Esophagus (tissue), 2 donors: ENCODE results near the gene DNAH11. TPM values are rescaled to one million over a fixed set of nuclear protein-coding genes. Genes with fewer than 3 reads are reported as not detected.
A peak's percentile ranks its signal among the peaks of the same experiment; 100 is the strongest.

ENCODE experiments used
- H3K27ac ChIP-seq, 2 donors: one replicate each; pipeline ENCODE4 v1.5.1; 2013; ENCODE audit warnings: low read depth in 2 of 2, mild to moderate bottlenecking in 2 of 2, inconsistent platforms in 1 of 2, low read length in 1 of 2, moderate library complexity in 1 of 2
- H3K27me3 ChIP-seq, 2 donors: one replicate each; pipeline ENCODE4 v1.6.1; 2013; ENCODE audit warnings: low read length in 2 of 2, control low read depth in 1 of 2, mild to moderate bottlenecking in 1 of 2; ENCODE audit not compliant: insufficient read depth in 2 of 2, control insufficient read depth in 1 of 2
- H3K36me3 ChIP-seq, 2 donors: one replicate each; pipeline ENCODE4 v1.6.1; 2013; ENCODE audit warnings: low read length in 1 of 2; ENCODE audit not compliant: control insufficient read depth in 2 of 2, insufficient read depth in 2 of 2
- H3K4me1 ChIP-seq, 2 donors: one replicate each; pipeline ENCODE4 v1.6.1; 2013; ENCODE audit warnings: low read length in 1 of 2; ENCODE audit not compliant: control insufficient read depth in 2 of 2, insufficient read depth in 2 of 2
- H3K4me3 ChIP-seq, 2 donors: one replicate each; pipeline ENCODE4 v1.5.1; 2013; ENCODE audit warnings: low read length in 2 of 2, mild to moderate bottlenecking in 2 of 2, low read depth in 1 of 2, moderate library complexity in 1 of 2
- H3K9me3 ChIP-seq, 2 donors: one replicate each; pipeline ENCODE4 v1.6.1; 2013; ENCODE audit warnings: mild to moderate bottlenecking in 2 of 2, low read depth in 1 of 2, low read length in 1 of 2, moderate library complexity in 1 of 2; ENCODE audit not compliant: control insufficient read depth in 2 of 2, insufficient read depth in 1 of 2
- WGBS, 2 donors: extraction: QIAGEN DNeasy Blood & Tissue Kit; methylation state at CpG; one replicate each; pipeline ENCODE4 v1.1.7; 2013; 5-methylcytosine and 5-hydroxymethylcytosine counted together
- polyA plus RNA-seq, 2 donors: library from polyadenylated mRNA; stranded (reverse); fragments of 200-250 nt; gene quantifications; one replicate each; pipeline ENCODE4 v1.2.3, GENCODE V29; 2013
- donor health status: healthy with polysubstance abuse.
- donor health status: Bipolar disorder and iron deficiency.

DNAH11 gene
- 1 to 10 TPM in 1 of 2 donors, under 1 TPM in 1; 0.51 to 1.6 TPM for polyA plus RNA-seq

- peak within 1 kb of the TSS in 1 of 2 donors; percentile 42 for H3K27ac ChIP-seq
These were observed at the start of gene DNAH11 for GRCh38 chr7:21542891-21543527. TSS of gene DNAH11 (plus strand) at chr7:21543039. CDS start at chr7:21543246, 207 bp downstream.

GRCh38 chr7:21495731-21496130 is 47.1 kb upstream of the DNAH11 start:
- H3K4me1 ChIP-seq = no peaks in the 10 kb centered on the region
- H3K36me3 ChIP-seq = no peaks in the 10 kb centered on the region

More at GRCh38 chr7:21542891-21543527, at the start of gene DNAH11:
- Histone ChIP-seq H3K27me3 (peaks cover 0 to 7% of the 10 kb centered on the region in 2 donors), H3K4me1 (peaks cover 4 to 14% of the 10 kb centered on the region in 2 donors), H3K9me3 (no peaks in the 10 kb centered on the region), H3K36me3 (no peaks in the 10 kb centered on the region), H3K4me3 (peak within 1 kb of the TSS; percentile 54 to 59)
- 1% methylated on average over 66 of the region's 66 CpGs for WGBS, 2 donors

GRCh38 chr7:21497072-21497471 is 45.8 kb upstream of the DNAH11 start:
- no peaks in the 10 kb centered on the region for H3K36me3 ChIP-seq
- no peak overlapping the region for H3K4me3 ChIP-seq
- H3K9me3 ChIP-seq = peaks cover 0 to 2% of the 10 kb centered on the region in 2 donors
- no peak overlapping the region for H3K27ac ChIP-seq
- H3K27me3 ChIP-seq = no peaks in the 10 kb centered on the region
- no peaks in the 10 kb centered on the region for H3K4me1 ChIP-seq

More at GRCh38 chr7:21495731-21496130, 47.1 kb upstream of the DNAH11 start:
- peaks cover 0 to 2% of the 10 kb centered on the region in 2 donors for H3K9me3 ChIP-seq
- no peak overlapping the region for H3K27ac ChIP-seq
- no peak overlapping the region for H3K4me3 ChIP-seq
- H3K27me3 ChIP-seq = no peaks in the 10 kb centered on the region

- Histone ChIP-seq H3K27ac (no peak overlapping the region), H3K27me3 (no peaks in the 10 kb centered on the region), H3K4me3 (no peak overlapping the region), H3K4me1 (no peaks in the 10 kb centered on the region), H3K9me3 (no peaks in the 10 kb centered on the region), H3K36me3 (no peaks in the 10 kb centered on the region)
- WGBS, 2 donors = 87 to 89% methylated on average over 6 of the region's 6 CpGs
These were observed 42.6 kb upstream of the DNAH11 start for GRCh38 chr7:21500117-21500832.

- Histone ChIP-seq H3K27me3 (no peaks in the 10 kb centered on the region), H3K4me3 (no peak overlapping the region), H3K27ac (no peak overlapping the region), H3K4me1 (no peaks in the 10 kb centered on the region), H3K9me3 (no peaks in the 10 kb centered on the region), H3K36me3 (no peaks in the 10 kb centered on the region)
- WGBS, 2 donors = 81 to 90% methylated on average over 2 of the region's 2 CpGs
These were observed 38.8 kb upstream of the DNAH11 start for GRCh38 chr7:21504021-21504420.

- H3K9me3 ChIP-seq = no peaks in the 10 kb centered on the region
- 90% methylated on average over 8 of the region's 8 CpGs for WGBS, 2 donors
- H3K27me3 ChIP-seq = no peaks in the 10 kb centered on the region
- H3K27ac ChIP-seq = no peak overlapping the region
- no peaks in the 10 kb centered on the region for H3K36me3 ChIP-seq
- no peak overlapping the region for H3K4me3 ChIP-seq
- no peaks in the 10 kb centered on the region for H3K4me1 ChIP-seq
These were observed 35.1 kb upstream of the DNAH11 start for GRCh38 chr7:21507627-21508343.

- Histone ChIP-seq H3K4me1 (no peaks in the 10 kb centered on the region), H3K27ac (no peak overlapping the region), H3K4me3 (no peak overlapping the region), H3K36me3 (no peaks in the 10 kb centered on the region), H3K27me3 (no peaks in the 10 kb centered on the region), H3K9me3 (no peaks in the 10 kb centered on the region)
- WGBS, 2 donors = 96 to 99% methylated on average over 3 of the region's 3 CpGs
These were observed 34.3 kb upstream of the DNAH11 start for GRCh38 chr7:21508538-21508937.

- Histone ChIP-seq H3K27me3 (no peaks in the 10 kb centered on the region), H3K36me3 (no peaks in the 10 kb centered on the region), H3K4me1 (no peaks in the 10 kb centered on the region), H3K4me3 (no peak overlapping the region), H3K27ac (no peak overlapping the region), H3K9me3 (no peaks in the 10 kb centered on the region)
These were observed 28.8 kb upstream of the DNAH11 start for GRCh38 chr7:21514062-21514461.

- H3K36me3 ChIP-seq = no peaks in the 10 kb centered on the region
- H3K4me1 ChIP-seq = no peaks in the 10 kb centered on the region
- H3K27me3 ChIP-seq = peaks cover 0 to 3% of the 10 kb centered on the region in 2 donors
- WGBS, 2 donors = 86 to 91% methylated on average over 1 of the region's 1 CpG
- no peak overlapping the region for H3K27ac ChIP-seq
- H3K9me3 ChIP-seq = peaks cover 0 to 2% of the 10 kb centered on the region in 2 donors
- H3K4me3 ChIP-seq = no peak overlapping the region
These were observed 18.2 kb upstream of the DNAH11 start for GRCh38 chr7:21524680-21525079.
